ENCODE results near the gene PCP2. TPM values are rescaled to one million over a fixed set of nuclear protein-coding genes. Genes with fewer than 3 reads are reported as not detected.

Gene PCP2
- polyA plus RNA-seq, 2 of the 4 experiments (the other 2 are of a cell fraction), result 0.19 TPM; not detected in 1

DNA sequence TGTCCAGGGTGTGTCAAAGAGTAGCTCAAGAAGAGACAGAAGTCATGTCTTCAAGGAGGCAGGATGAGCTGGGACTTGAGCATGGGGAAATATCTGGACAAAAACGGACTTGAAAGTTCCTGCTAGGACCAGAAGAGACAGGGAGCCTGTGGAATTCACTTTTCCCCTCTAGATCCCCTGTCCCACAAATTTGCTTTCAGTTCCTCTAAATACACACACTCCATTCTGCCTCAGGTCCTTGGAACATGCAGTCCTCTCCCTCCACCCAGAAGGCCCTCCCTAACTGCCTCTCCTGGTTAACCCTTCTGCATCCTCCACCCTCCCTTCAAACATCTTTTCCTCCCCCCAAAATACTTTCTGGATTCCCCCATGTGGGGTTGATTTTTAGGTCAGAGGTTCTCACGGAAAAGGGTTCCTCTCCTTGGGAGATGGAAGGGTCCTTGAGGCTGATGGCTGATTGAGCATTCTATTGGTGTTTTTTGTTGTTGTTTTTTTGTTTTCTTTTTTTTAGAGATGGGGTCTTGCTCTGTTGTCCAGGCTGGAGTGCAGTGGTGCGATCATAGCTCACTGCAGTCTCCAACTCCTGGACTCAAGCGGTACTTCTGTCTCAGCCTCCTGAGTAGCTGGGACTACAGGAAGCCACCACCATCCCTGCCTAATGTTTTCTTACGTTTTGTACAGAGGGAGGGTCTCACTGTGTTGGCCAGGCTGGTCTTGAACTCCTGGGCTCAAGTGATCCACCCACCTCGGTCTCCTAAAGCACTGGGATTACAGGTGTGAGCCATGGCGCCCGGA is 28.4 kb upstream of the PCP2 start:
- no peak overlapping the region for H3K4me3 ChIP-seq
- H3K4me2 ChIP-seq, result no peak overlapping the region
- FAIRE-seq, result no peak
- ChIA-PET CTCF (interaction anchor here (0.8 to 3.8 kb wide), 4 partner anchors 10 to 139 kb away, joined by 3 to 18 read pairs (median 10); partner anchors contain the start of gene TRAPPC5), POLR2A (no interaction called here)
- TF ChIP-seq RARB (CRISPR knock-in tag; IDR thresholded peaks at IDR 0.05) (no peak), ESRRA (IDR thresholded peaks at IDR 0.05; ENCODE audit: borderline replicate concordance, low read length) (no peak), HOXA7 (CRISPR knock-in tag; IDR thresholded peaks at IDR 0.05) (no peak), EHMT2 (IDR thresholded peaks at IDR 0.05; ENCODE audit: low read depth) (no peak), MAFK (IDR thresholded peaks at IDR 0.05; ENCODE audit: partially characterized antibody) (no peak), POLR2AphosphoS2 (conservative IDR thresholded peaks at IDR 0.05; ENCODE audit: low read length) (no peak), ZC3H11A (IDR thresholded peaks at IDR 0.05) (no peak), CHD4 (IDR thresholded peaks at IDR 0.05; ENCODE audit: borderline replicate concordance) (no peak), EP300 (IDR thresholded peaks at IDR 0.05) (no peak), SMC3 (IDR thresholded peaks at IDR 0.05) (no peak)
- TF ChIP-seq, protein P1, sequence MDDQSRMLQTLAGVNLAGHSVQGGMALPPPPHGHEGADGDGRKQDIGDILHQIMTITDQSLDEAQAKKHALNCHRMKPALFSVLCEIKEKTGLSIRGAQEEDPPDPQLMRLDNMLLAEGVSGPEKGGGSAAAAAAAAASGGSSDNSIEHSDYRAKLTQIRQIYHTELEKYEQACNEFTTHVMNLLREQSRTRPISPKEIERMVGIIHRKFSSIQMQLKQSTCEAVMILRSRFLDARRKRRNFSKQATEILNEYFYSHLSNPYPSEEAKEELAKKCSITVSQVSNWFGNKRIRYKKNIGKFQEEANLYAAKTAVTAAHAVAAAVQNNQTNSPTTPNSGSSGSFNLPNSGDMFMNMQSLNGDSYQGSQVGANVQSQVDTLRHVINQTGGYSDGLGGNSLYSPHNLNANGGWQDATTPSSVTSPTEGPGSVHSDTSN (IDR thresholded peaks at IDR 0.05), result no peak
- TF ChIP-seq, protein P2, sequence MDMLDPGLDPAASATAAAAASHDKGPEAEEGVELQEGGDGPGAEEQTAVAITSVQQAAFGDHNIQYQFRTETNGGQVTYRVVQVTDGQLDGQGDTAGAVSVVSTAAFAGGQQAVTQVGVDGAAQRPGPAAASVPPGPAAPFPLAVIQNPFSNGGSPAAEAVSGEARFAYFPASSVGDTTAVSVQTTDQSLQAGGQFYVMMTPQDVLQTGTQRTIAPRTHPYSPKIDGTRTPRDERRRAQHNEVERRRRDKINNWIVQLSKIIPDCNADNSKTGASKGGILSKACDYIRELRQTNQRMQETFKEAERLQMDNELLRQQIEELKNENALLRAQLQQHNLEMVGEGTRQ (IDR thresholded peaks at IDR 0.05), result no peak
- H3K4me1 ChIP-seq, result no peaks in the 10 kb centered on the region
- DNase-seq (ENCODE audit: low read depth in 1 of 2, low spot score in 1 of 2), result no peak
- H3K27ac ChIP-seq, result no peak overlapping the region
- ATAC-seq, result no peak
- H3K9me3 ChIP-seq, result no peaks in the 10 kb centered on the region
- WGBS (ENCODE audit: missing lambda C conversion rate), result 62% methylated on average over 8 of the region's 8 CpGs

DNA sequence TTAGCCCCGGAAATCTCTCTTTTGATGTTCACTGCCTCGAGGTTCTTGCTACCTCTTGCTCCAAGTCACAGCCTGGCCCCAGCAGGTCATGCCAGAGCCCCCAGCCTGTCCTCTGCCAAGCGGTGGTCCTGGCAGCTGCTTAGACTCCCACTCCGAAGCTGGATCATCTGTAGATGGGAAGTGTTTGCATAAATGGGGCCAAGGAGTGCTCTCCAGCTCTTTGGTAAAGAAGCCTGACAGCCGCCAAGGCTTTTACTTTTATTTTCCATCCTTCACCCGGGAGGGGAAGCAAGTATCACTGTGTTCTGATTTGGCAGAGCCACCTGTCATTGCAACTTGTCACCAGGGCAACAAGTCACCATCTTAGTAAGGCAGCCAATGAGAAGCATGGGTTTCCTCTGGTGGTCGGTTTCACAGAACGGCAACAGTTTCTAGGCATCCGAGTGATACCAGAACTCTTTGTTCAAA is 24.7 kb upstream of the PCP2 start:
- no peak for FAIRE-seq
- ChIA-PET POLR2A (no interaction called here), CTCF (interaction anchor here (1.2 to 1.7 kb wide), 2 partner anchors 11 to 23 kb away, joined by 3 to 6 read pairs; partner anchors contain the start of genes RETN and TRAPPC5)
- Histone ChIP-seq H3K4me2 (no peak overlapping the region), H3K4me3 (no peak overlapping the region), H3K4me1 (no peaks in the 10 kb centered on the region), H3K9me3 (no peaks in the 10 kb centered on the region), H3K27ac (no peak overlapping the region)
- TF ChIP-seq, protein P2 (IDR thresholded peaks at IDR 0.05), result no peak
- no peak for TF ChIP-seq MAZ (IDR thresholded peaks at IDR 0.05; ENCODE audit: borderline replicate concordance, low read depth, low read length)
- TF ChIP-seq, protein P3, sequence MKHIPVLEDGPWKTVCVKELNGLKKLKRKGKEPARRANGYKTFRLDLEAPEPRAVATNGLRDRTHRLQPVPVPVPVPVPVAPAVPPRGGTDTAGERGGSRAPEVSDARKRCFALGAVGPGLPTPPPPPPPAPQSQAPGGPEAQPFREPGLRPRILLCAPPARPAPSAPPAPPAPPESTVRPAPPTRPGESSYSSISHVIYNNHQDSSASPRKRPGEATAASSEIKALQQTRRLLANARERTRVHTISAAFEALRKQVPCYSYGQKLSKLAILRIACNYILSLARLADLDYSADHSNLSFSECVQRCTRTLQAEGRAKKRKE (CRISPR knock-in tag; IDR thresholded peaks at IDR 0.05; ENCODE audit: low read depth), result no peak
- no peak for DNase-seq (ENCODE audit: low read depth in 1 of 2, low spot score in 1 of 2)
- 66% methylated on average over 9 of the region's 9 CpGs for WGBS (ENCODE audit: missing lambda C conversion rate)
- no peak for ATAC-seq

DNA sequence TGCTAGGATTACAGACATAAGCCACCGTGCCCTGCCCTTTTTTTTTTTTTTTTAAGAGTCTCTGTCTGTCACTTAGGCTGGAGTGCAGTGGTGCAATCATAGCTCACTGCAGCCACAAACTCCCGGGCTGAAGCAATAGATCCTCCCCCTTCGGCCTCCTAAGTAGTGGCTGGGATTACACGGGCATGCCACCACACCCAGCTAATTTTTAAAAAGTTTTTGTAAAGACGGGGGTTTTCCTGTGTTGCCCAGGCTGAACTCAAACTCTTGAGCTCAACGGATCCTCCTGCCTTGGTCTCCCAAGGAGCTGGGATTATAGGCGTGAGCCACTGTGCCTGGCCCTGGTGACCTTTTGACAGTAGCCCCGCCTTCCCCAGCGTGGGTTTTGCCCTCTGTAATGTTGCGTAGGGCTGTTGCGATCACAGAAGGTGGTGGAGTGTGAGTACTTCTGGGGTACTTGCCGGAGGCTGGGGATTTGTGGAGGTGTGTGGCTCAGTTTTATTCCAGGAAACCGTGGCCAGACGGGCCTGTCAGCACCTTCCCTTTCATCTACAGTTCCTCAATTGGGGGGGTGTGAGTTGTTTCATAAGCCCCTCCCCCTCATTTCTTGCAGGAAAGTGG is 23.7 kb upstream of the PCP2 start:
- Histone ChIP-seq H3K27ac (0 out of 6 replicates have a peak overlapping the region, but pooled peaks of 1 of the 2 experiments have one; percentile 14), H3K9me3 (no peaks in the 10 kb centered on the region), H3K4me1 (no peaks in the 10 kb centered on the region), H3K4me3 (no peak overlapping the region), H3K4me2 (no peak overlapping the region)
- ChIA-PET POLR2A (no interaction called here), CTCF (interaction anchor here (0.6 to 1.7 kb wide), 5 partner anchors 18 to 143 kb away, joined by 3 to 7 read pairs (median 6); partner anchors contain the start of gene TRAPPC5)
- FAIRE-seq (no peak), DNase-seq (ENCODE audit: low read depth in 1 of 2, low spot score in 1 of 2) (no peak), ATAC-seq (no peak; a peak in 1 of 6 replicates)
- 36% methylated on average over 13 of the region's 14 CpGs for WGBS (ENCODE audit: missing lambda C conversion rate)
- TF ChIP-seq FOSL2 (IDR thresholded peaks at IDR 0.05) (no peak), FOSL2 (CRISPR knock-in tag; IDR thresholded peaks at IDR 0.05) (no peak), NR3C1 (IDR thresholded peaks at IDR 0.05) (no peak), JUNB (IDR thresholded peaks at IDR 0.05) (no peak), POLR2AphosphoS2 (conservative IDR thresholded peaks at IDR 0.05; ENCODE audit: low read length) (no peak), SREBF2 (IDR thresholded peaks at IDR 0.05) (no peak), ZSCAN20 (CRISPR knock-in tag; IDR thresholded peaks at IDR 0.05) (no peak), PHF8 (IDR thresholded peaks at IDR 0.05; ENCODE audit: borderline replicate concordance, low read depth) (no peak), RNF2 (IDR thresholded peaks at IDR 0.05; ENCODE audit: borderline replicate concordance, low read depth) (no peak)
- TF ChIP-seq, protein P4, sequence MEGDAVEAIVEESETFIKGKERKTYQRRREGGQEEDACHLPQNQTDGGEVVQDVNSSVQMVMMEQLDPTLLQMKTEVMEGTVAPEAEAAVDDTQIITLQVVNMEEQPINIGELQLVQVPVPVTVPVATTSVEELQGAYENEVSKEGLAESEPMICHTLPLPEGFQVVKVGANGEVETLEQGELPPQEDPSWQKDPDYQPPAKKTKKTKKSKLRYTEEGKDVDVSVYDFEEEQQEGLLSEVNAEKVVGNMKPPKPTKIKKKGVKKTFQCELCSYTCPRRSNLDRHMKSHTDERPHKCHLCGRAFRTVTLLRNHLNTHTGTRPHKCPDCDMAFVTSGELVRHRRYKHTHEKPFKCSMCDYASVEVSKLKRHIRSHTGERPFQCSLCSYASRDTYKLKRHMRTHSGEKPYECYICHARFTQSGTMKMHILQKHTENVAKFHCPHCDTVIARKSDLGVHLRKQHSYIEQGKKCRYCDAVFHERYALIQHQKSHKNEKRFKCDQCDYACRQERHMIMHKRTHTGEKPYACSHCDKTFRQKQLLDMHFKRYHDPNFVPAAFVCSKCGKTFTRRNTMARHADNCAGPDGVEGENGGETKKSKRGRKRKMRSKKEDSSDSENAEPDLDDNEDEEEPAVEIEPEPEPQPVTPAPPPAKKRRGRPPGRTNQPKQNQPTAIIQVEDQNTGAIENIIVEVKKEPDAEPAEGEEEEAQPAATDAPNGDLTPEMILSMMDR (IDR thresholded peaks at IDR 0.05), result no peak
- TF ChIP-seq, protein P3 (CRISPR knock-in tag; IDR thresholded peaks at IDR 0.05; ENCODE audit: low read depth), result no peak
- TF ChIP-seq, protein P5, sequence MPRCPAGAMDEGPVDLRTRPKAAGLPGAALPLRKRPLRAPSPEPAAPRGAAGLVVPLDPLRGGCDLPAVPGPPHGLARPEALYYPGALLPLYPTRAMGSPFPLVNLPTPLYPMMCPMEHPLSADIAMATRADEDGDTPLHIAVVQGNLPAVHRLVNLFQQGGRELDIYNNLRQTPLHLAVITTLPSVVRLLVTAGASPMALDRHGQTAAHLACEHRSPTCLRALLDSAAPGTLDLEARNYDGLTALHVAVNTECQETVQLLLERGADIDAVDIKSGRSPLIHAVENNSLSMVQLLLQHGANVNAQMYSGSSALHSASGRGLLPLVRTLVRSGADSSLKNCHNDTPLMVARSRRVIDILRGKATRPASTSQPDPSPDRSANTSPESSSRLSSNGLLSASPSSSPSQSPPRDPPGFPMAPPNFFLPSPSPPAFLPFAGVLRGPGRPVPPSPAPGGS (IDR thresholded peaks at IDR 0.05), result no peak

All from A549 (cell line).